Activated T-cell treated with anti-CD3 and anti-CD28 coated beads, Interleukin-2, amount 50 U/mL, for 1 hour (primary cell): ENCODE measurements around the gene DAB2IP.

Experiments
- DNase-seq: peaks from one replicate; pipeline ENCODE4 v3.0.0-alpha.2; 2020

DAB2IP gene

GRCh38 chr9:121766081-121766683 is 114.7 kb downstream of the DAB2IP start:
- no peak for DNase-seq

GRCh38 chr9:121767171-121767769 is 115.8 kb downstream of the DAB2IP start:
- DNase-seq = no peak

GRCh38 chr9:121768416-121769015 is 117.1 kb downstream of the DAB2IP start:
- no peak for DNase-seq

GRCh38 chr9:121769939-121770338 is 118.5 kb downstream of the DAB2IP start:
- no peak for DNase-seq

- DNase-seq = no peak
Measured at GRCh38 chr9:121770415-121771273, 119.2 kb downstream of the DAB2IP start.

GRCh38 chr9:121771418-121771817 is 120.0 kb downstream of the DAB2IP start:
- no peak for DNase-seq

- no peak for DNase-seq
Measured at GRCh38 chr9:121771851-121772599, 120.6 kb downstream of the DAB2IP start.

GRCh38 chr9:121772600-121773285 is 121.3 kb downstream of the DAB2IP start:
- no peak for DNase-seq

- DNase-seq = no peak
Measured at GRCh38 chr9:121773286-121773953, 122.0 kb downstream of the DAB2IP start.

- DNase-seq = no peak
Measured at GRCh38 chr9:121773954-121774714, 122.7 kb downstream of the DAB2IP start.

GRCh38 chr9:121774715-121775613 is 123.5 kb downstream of the DAB2IP start:
- DNase-seq = no peak

- DNase-seq = no peak
Measured at GRCh38 chr9:121776001-121776738, 124.7 kb downstream of the DAB2IP start.

GRCh38 chr9:121776739-121777637 is 125.6 kb downstream of the DAB2IP start:
- DNase-seq = no peak

GRCh38 chr9:121778252-121779225 is 127.1 kb downstream of the DAB2IP start:
- DNase-seq = no peak

- no peak for DNase-seq
Measured at GRCh38 chr9:121779381-121780117, 128.1 kb downstream of the DAB2IP start.
